IPS DF 19.7 (cell line): ENCODE results near the gene CORO6.

Source experiments
- DNase-seq: peaks from one replicate; pipeline ENCODE4 v3.0.0-alpha.2; 2013; ENCODE audit warnings: low read depth, low spot score

The CORO6 gene

GRCh38 chr17:29613856-29614255 is 8.9 kb downstream of the CORO6 start:
- no peak for DNase-seq

- DNase-seq = no peak
Observed at GRCh38 chr17:29613352-29613837, 9.3 kb downstream of the CORO6 start.

GRCh38 chr17:29612404-29613280 is 10.1 kb downstream of the CORO6 start:
- DNase-seq = no peak

GRCh38 chr17:29612094-29612403 is 10.7 kb downstream of the CORO6 start:
- DNase-seq = no peak

- DNase-seq = no peak
Observed at GRCh38 chr17:29611351-29612093, 11.2 kb downstream of the CORO6 start.

GRCh38 chr17:29610395-29610794 is 12.3 kb downstream of the CORO6 start:
- DNase-seq = no peak

- DNase-seq = no peak
Observed at GRCh38 chr17:29608986-29609385, 13.7 kb downstream of the CORO6 start.

- no peak for DNase-seq
Observed at GRCh38 chr17:29607557-29608195, 15.0 kb downstream of the CORO6 start.

- no peak for DNase-seq
Observed at GRCh38 chr17:29603109-29603674, 19.5 kb downstream of the CORO6 start.

- DNase-seq = no peak
Observed at GRCh38 chr17:29597361-29598172, 25.1 kb downstream of the CORO6 start.

- DNase-seq = no peak
Observed at GRCh38 chr17:29596811-29597210, 25.9 kb downstream of the CORO6 start.

- DNase-seq = no peak
Observed at GRCh38 chr17:29595943-29596774, 26.6 kb downstream of the CORO6 start.

GRCh38 chr17:29595107-29595942 is 27.4 kb downstream of the CORO6 start:
- no peak for DNase-seq

- no peak for DNase-seq
Observed at GRCh38 chr17:29594519-29595090, 28.1 kb downstream of the CORO6 start.

GRCh38 chr17:29593591-29594518 is 28.9 kb downstream of the CORO6 start:
- no peak for DNase-seq

- DNase-seq = no peak
Observed at GRCh38 chr17:29592850-29593551, 29.7 kb downstream of the CORO6 start, which contains the start of gene ANKRD13B. Gene ANKRD13B, plus strand, starts transcription at chr17:29593132. Its CDS starts 490 bp downstream, at chr17:29593622.
